ENCODE measurements around the gene PXMP4.

DNA sequence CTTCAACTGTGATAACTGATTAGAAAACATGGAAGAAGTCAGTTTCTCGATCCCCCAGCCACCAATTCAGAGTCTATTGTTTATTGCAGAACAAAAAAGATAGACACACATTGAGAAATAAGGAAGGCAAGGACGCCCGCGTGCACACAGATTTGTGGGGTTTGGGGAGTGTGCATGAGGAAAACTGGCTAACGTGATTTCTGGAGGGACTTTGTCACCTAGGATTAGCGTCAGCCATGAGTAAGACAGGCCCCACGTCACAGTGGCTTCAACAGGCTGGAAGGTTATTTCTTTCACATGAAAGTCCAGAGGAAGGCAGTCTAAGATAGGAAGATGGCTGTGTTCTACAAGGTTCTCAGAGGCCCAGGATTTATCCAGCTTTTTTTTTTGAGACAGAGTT is 19.4 kb upstream of the PXMP4 start:
- TF ChIP-seq, protein P1, sequence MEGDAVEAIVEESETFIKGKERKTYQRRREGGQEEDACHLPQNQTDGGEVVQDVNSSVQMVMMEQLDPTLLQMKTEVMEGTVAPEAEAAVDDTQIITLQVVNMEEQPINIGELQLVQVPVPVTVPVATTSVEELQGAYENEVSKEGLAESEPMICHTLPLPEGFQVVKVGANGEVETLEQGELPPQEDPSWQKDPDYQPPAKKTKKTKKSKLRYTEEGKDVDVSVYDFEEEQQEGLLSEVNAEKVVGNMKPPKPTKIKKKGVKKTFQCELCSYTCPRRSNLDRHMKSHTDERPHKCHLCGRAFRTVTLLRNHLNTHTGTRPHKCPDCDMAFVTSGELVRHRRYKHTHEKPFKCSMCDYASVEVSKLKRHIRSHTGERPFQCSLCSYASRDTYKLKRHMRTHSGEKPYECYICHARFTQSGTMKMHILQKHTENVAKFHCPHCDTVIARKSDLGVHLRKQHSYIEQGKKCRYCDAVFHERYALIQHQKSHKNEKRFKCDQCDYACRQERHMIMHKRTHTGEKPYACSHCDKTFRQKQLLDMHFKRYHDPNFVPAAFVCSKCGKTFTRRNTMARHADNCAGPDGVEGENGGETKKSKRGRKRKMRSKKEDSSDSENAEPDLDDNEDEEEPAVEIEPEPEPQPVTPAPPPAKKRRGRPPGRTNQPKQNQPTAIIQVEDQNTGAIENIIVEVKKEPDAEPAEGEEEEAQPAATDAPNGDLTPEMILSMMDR (IDR thresholded peaks at IDR 0.05), result no peak
- TF ChIP-seq POLR2A (IDR thresholded peaks at IDR 0.05), result no peak
